ENCODE results near the gene GGCT.

Gene GGCT

GRCh38 chr7:30448461-30449189, 56.0 kb downstream of the GGCT start:
- Histone ChIP-seq H3K27me3 (ENCODE audit: control insufficient read depth in 1 of 2, insufficient read depth in 2 of 2, low read length in 2 of 2) (no peaks in the 10 kb centered on the region), H3K27ac (ENCODE audit: low read length) (peak overlapping the region; percentile 33), H3K9ac (ENCODE audit: low read length in 2 of 2) (no peak overlapping the region), H3K4me1 (ENCODE audit: control insufficient read depth, insufficient read depth, low read length) (peaks cover 35% of the 10 kb centered on the region), H3K36me3 (ENCODE audit: control insufficient read depth in 2 of 2, insufficient read depth in 2 of 2, low read length in 2 of 2) (peaks cover 0 to 38% of the 10 kb centered on the region in 2 donors), H3K4me3 (ENCODE audit: low read length in 2 of 2) (no peak overlapping the region), H3K9me3 (ENCODE audit: control insufficient read depth in 2 of 2, low read length in 2 of 2) (no peaks in the 10 kb centered on the region)

GRCh38 chr7:30447466-30447865, 57.2 kb downstream of the GGCT start:
- no peaks in the 10 kb centered on the region for H3K9me3 ChIP-seq (ENCODE audit: control insufficient read depth in 2 of 2, low read length in 2 of 2)
- peaks cover 31% of the 10 kb centered on the region for H3K4me1 ChIP-seq (ENCODE audit: control insufficient read depth, insufficient read depth, low read length)
- no peak overlapping the region for H3K4me3 ChIP-seq (ENCODE audit: low read length in 2 of 2)
- peaks cover 0 to 29% of the 10 kb centered on the region in 2 donors for H3K36me3 ChIP-seq (ENCODE audit: control insufficient read depth in 2 of 2, insufficient read depth in 2 of 2, low read length in 2 of 2)
- H3K27me3 ChIP-seq (ENCODE audit: control insufficient read depth in 1 of 2, insufficient read depth in 2 of 2, low read length in 2 of 2) = no peaks in the 10 kb centered on the region
- H3K9ac ChIP-seq (ENCODE audit: low read length in 2 of 2) = no peak overlapping the region
- H3K27ac ChIP-seq (ENCODE audit: low read length) = no peak overlapping the region
